HG03159 (cell line): ENCODE data around the gene IGF2.

ENCODE experiments used
- ATAC-seq: cut with Tn5 transposase; IDR thresholded peaks from one replicate; pipeline ENCODE4 v1.9.1; 2021; ENCODE audit warnings: mild to moderate bottlenecking, moderate library complexity; ENCODE audit not compliant: unreplicated experiment

IGF2 gene

DNA sequence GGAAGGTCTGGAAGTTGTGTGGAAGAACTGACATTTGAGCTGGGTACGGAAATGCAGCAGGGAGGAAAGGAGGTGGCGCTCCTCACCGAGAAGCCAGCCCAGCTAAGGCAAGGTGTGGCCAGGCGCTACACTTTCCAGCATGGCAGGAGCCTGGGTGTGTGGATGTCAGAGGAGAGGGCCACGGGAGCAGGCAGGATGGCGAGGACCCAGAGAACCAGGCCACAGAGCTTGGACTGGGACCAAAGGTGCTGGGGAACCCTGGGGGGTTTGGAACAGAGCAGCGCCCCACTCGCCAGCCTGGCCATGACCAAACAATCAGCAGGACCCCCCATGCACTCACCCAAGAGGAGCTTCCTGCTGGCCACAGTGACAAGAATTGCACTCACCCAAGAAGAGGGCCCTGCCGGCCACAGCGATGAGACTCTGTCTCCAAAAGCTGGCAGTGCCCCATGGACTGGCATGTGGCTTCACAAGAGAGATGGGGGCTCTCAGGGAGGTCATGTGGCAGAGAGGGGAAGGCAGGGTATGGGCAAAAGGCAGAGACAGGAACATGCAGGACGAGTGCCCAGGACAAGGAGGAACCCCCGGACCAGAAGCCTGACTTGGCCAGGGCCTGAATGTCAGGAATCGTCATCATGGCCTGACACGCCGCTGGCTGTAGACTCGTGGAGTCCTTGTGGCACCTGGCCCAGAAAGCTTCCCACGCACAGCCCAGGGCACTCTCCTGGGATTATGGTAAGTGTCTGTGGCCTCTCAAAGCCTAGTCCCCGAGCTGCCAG, 45.4 kb downstream of the IGF2 start:
- no peak for ATAC-seq

DNA sequence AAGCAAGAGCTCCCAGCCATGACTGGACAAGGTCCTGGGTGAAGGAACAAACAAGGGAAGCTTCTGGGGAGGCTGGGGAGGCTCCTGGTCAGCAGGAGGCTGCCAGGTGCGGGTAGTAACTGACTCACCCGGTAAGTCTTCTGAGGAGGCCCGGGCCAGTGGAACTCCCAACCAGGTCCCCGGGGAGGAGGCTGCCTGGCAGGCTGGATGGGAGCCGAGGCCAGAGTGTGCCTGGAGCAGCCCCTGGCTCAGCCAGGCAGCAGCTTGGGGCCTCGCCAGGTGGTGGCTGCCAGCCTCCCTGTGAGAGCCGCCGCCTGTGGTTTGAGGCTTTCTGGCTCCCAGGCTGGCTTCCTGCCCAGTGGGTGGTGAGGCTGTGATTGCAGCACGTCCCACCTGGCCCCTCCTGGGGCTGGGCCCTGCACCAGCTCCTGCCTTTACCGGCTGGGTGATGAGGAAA, 46.2 kb downstream of the IGF2 start:
- no peak for ATAC-seq

- ATAC-seq = no peak
Measured at GRCh38 chr11:2092464-2092910, 46.7 kb downstream of the IGF2 start.

- no peak for ATAC-seq
Measured at GRCh38 chr11:2091786-2092463, 47.3 kb downstream of the IGF2 start.

DNA sequence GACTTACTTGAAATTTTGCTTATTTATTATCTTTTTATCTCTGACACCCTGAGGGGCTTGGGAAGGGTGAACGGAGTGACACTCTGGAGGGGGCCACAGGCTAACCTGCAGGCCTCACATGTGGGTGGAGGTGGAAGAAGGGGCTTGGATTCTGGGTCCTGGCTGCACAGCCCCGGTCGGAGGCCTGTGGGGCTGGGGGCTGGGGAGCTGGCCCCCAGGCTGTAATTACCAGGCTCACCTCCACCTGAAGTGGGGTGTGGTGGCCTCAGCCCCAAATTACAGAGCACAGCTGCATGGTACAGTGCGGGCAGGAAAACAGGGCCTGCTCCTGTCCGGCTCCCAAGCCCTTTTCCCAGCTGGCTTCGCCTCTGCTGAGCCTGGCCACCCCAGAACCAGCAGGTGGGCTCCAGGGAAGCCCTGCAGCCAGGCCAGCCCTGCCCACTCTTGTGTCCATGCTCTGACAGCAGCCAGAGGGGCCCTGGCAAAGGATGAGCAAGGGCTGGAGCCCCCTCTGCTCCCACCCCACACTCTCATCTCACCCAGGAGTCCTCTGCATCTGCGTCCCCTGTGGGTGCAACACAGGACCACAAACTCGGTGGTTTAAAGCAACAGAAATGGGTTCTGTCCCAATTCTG, 48.0 kb downstream of the IGF2 start:
- ATAC-seq = no peak

DNA sequence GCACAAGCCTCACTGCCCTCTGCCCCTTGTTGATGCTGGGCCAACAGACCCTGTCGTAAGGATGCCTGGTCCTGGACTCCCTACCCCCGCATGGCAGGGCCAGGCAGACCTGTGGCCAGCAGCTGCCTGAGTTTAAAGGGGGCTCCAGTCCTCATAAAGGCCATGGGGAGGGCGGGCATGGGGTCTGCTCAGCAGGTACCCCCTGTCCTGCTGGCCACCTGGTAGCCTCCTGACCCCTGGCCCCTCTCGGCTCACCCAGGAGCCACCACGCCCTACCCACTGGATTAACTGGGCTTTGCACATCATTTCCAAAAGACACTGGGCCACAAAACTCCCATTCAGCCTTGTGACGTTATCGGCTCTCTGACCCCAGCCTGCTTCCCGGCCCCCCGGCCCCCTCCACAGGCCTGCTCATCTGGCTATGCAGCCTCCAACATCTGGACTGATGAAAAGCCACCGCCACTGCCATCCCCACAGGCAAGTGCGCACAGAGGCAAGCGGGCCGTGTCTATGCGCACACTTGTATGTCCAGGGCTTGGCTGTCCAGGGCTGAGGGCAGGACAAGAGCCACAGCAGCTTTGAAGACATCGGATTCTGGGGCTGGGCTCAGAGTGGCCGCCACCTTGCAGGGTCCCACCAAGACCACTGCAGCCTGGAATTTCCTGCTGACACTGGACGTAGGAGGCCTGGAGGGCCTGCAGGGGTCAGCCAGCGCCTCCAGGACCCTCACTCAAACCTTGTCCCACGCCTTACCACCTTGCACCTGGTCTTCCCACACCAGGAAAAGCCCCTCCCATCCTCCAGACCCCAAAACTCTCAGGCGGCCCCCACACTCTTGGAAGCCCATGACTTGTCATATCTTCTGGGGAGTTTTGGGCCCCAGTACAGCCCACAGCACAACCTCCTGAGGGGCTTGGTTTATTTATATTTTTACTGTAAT, 48.7 kb downstream of the IGF2 start:
- no peak for ATAC-seq

DNA sequence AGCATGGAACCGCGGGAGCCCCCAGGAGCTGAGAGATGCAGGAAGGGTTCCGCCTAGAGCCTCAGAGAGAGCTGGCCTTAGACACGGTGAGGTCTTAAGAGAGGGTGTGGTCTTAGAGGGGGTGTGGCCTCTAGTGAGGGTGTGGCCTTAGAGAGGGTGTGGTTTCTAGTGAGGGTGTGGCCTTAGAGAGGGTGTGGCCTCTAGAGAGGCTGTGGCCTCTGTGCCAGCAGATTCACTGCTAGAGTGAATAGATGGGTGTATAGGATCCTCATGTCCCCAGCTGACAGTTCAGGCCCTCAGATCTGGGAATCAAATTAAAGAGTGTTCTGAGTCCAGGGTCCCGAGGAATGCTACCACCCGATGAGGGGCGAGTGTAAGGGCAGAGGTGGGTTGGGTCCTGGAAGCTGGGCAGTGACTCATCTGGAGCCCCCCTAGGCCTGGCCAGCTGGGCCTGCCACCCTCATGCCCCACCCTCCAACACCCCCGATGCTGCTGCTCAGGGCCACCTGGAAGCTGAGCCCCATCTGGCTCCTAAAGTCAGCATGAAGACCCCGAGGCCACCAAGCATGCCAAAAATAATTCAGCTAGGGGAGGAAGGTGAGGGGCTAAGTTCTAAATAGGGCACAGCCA, 49.5 kb downstream of the IGF2 start:
- ATAC-seq = no peak

- no peak for ATAC-seq
Measured at GRCh38 chr11:2088746-2089535, 50.2 kb downstream of the IGF2 start.

- no peak for ATAC-seq
Measured at GRCh38 chr11:2088284-2088683, 50.9 kb downstream of the IGF2 start.

- no peak for ATAC-seq
Measured at GRCh38 chr11:2086239-2087040, 52.7 kb downstream of the IGF2 start.

DNA sequence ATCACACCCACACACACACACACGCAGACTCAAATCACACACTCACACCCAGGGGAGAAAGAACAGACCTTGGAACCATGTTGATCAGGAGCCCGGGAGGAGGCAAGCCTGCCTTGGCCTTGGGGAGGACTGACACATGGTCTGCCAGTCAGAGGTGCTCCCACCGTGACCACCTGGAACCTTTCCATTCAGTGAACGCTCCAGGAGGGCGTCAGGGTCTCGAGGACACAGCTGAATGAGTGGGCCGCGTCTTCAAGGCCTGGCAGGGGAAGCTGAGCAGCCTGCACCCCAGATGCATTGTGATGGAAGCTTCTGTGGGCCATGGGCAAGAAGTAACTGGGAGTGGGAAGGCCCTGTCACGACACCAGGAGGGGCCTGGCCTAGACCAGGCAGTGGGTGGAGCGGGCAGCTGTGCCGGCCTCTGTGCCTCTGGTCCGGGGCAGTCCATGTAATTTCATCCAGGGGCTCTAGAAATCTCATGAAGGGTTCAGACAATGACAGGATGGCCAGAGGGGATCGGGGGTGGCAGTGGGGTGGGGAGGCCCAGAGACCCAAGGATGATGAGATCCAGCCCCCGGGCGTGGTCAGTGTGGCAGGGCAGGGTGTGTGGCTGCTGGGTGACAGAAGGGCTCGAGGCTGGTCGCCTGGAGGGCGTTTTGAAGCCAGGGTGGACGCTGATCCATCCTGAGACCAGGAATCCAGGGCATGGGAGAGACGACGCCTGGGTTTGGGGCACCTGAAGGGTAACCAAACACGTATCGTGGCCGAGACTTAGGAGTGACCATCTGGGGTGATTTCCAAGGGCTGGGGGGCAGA, 53.7 kb downstream of the IGF2 start:
- ATAC-seq = no peak

DNA sequence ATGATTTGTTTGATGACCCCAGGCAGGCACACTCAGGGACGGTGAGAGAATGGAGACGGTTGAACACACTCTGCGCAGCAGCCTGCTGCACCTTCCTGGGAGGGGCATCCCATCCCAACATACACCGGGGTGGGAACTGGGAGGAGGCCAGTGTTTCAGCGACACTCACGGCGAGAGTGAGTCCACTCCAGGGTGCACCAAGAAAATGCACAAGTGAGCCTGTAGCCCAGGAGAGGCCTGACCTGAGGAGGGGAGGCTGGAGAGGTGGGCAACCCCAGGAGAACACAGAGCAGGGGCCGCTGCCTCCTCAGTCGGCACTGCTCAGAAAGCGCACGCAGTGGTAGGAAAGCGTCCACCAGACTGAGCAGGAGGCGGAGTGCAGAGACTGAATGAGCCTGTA, 54.5 kb downstream of the IGF2 start:
- no peak for ATAC-seq
